Medulla oblongata (tissue), 1 donor: ENCODE results near the gene AGRN.
"Not testable (repeated sequence)": the region's sequence is repeated elsewhere in the genome, so short reads cannot be mapped to it uniquely, and the experiment has no call there.

Experiments used
- DNase-seq: peaks from one replicate; pipeline ENCODE4 v3.0.0-alpha.2; 2015; ENCODE audit errors: extremely low spot score

Gene AGRN

GRCh38 chr1:1000357-1001056 lies 19.4 kb upstream of the AGRN start:
- DNase-seq = peak; percentile 44

- no peak for DNase-seq
Observed at GRCh38 chr1:1001057-1001783, 18.7 kb upstream of the AGRN start.

GRCh38 chr1:1003618-1004419 lies 16.1 kb upstream of the AGRN start:
- DNase-seq = no peak

GRCh38 chr1:1004420-1004779 lies 15.5 kb upstream of the AGRN start:
- DNase-seq = no peak

- DNase-seq = no peak
Observed at GRCh38 chr1:1004780-1005697, 14.9 kb upstream of the AGRN start.

- no peak for DNase-seq
Observed at GRCh38 chr1:1005774-1006304, 14.1 kb upstream of the AGRN start.

- no peak for DNase-seq
Observed at GRCh38 chr1:1006305-1007159, 13.4 kb upstream of the AGRN start.

- DNase-seq = not testable (repeated sequence)
Observed at GRCh38 chr1:1010131-1010530, 9.8 kb upstream of the AGRN start.

- DNase-seq = no peak
Observed at GRCh38 chr1:1011396-1011949, 8.4 kb upstream of the AGRN start.

- DNase-seq = not testable (repeated sequence)
Observed at GRCh38 chr1:1012736-1013104, 7.2 kb upstream of the AGRN start.

GRCh38 chr1:1013105-1013921 lies 6.6 kb upstream of the AGRN start, which contains the start of gene ISG15:
TSS of gene ISG15 (plus strand) at chr1:1013497. CDS start at chr1:1013574, 77 bp downstream.
- peak; percentile 89 for DNase-seq

GRCh38 chr1:1013922-1014648 lies 5.8 kb upstream of the AGRN start:
- no peak for DNase-seq

- no peak for DNase-seq
Observed at GRCh38 chr1:1014799-1015681, 4.9 kb upstream of the AGRN start.

GRCh38 chr1:1017397-1018320 lies 2.3 kb upstream of the AGRN start:
- DNase-seq = not testable (repeated sequence)

GRCh38 chr1:1018321-1018685 lies 1.6 kb upstream of the AGRN start:
- not testable (repeated sequence) for DNase-seq
